LoVo (cell line): ENCODE measurements around the gene PLA2G4B.
"Not testable (repeated sequence)": the region's sequence is repeated elsewhere in the genome, so short reads cannot be mapped to it uniquely, and the experiment has no call there.

Source experiments
- DNase-seq: peaks from one replicate; pipeline ENCODE4 v3.0.0-alpha.2; 2016; ENCODE audit warnings: low spot score

The PLA2G4B gene

DNA sequence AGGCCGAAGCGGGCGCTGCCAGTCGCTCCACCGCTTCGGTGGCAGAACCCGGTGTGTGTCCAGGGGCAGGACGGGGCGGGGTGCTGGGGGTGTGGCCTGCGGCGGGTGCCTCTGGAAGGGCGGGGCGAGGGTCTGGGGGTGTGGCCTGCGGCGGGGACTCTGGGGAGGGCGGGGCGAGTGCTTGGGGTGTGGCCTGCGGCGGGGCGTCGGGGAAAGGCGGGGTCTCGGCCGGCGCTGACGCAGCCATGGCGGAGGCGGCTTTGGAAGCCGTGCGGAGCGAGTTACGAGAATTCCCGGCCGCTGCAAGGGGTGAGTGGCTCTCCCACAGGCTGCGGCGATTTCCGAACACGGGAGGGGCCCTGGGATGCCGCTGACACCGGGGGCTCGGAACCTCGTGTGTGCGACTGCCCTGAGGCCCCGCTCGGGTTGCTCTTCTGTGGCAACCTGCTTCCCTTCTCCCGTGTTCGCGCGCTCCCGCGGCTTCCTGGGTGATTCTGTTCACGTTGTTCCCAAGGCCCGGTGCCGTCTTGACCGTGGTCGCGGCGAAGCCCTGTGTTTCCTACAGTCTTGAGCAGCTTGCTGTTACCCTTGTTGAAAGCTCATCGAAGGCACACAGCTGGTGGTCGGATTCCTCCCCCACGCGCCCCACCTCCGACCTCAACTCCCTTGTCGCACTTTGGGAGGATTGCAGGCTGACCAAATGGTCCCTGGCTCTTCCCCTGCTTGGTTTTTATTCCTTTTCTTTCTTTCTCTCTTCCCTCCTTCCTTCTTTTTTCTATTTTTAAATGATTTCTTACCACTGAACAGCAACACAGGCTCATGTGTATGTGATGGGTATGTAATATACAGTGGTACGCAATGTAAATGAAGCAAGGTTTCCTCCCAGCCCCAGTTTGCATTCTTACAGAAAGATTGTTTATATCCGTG, 10.5 kb upstream of the PLA2G4B start, which contains the start of gene JMJD7:
TSS of gene JMJD7 (plus strand) at position 213 of the 927 bp plus-strand sequence. CDS start at position 246, 33 bp downstream.
- DNase-seq: peak; percentile 95

DNA sequence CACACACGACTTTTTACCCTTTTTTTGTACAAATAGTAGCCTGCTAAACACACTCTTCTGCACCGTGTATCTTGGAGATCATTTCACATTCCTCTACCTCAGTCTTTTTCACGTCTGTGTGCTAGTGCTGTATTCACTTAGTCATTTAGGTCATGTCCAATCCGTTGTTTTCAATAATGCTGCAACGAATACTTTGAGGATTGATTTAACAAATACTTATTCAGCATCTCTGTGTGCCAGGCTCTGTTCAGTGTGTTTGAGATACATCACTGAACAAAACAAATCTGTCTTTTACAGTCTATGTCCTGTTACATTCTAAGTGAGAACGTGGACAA, 9.9 kb upstream of the PLA2G4B start:
- DNase-seq: peak; percentile 2

DNA sequence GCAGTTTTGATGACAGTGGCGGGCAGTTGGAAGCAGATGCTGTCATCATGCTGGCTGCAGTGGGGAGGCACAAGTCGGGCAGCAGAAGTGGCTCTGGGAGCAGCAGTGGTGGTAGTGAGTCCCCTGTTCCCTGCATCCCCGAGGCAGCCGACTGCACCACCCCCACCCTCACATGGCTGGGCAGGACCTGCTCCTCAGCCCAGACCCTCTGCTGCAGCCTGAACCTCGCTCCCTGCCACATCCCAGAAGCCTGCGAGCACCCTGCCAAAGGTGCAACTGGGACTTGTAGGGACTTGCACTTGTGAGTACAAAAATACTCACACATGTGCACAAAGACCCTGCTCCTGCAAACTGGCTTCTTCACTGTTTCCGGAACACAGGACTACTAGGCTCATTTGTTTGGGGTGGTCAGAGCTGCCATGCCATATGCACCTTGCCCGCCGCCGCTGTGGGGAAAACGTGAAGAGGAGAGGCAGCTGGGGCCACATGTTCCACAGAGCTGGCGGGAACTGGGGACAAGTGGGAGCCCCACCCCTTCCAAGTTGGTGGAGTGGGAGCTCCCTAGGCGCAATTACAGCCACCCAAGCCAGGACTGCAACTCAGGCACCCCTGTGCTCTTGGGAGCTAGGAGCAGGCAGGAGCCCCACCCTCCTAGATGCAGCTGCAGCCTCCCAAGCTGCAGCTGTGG, 8.5 kb upstream of the PLA2G4B start:
- DNase-seq: no peak

DNA sequence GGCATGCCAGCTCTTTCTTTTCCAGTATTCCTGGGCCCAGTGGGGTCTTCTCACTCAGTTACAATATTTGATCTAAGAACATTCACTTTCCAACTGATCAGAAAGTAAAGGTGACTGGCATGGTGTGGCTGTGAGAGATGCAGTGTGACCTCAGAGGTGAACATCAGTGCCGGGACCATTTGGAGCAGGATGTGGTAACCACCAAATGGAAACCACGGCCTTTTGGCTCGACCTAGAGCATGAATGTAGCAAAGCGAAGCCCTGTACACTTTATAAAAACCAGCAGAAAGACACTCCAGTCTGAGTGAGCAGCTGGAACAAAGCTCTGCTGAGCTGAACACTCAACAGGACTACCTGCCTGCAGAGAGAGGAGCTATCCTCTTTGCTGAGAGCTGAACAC, 7.4 kb upstream of the PLA2G4B start:
- DNase-seq: not testable (repeated sequence)

DNA sequence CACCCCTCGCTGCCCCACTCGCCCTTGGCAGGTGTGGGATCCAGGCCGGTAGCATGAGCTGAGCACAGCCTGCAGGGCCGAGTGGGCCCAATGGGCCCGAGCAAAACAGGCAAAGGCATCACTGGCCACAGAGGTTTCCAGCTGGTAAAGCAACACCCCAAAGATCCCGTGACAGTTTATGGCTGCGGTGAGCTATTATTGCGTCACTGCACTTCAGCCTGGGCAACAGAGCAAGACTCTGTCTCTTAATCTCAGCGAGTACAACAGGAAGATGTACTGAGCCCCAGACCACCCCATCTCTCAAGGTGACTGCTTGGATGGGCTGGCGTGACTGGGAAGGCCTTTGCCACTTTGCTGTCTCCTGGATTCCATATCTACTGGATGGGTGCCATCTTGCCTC, 6.4 kb upstream of the PLA2G4B start:
- DNase-seq: no peak

DNA sequence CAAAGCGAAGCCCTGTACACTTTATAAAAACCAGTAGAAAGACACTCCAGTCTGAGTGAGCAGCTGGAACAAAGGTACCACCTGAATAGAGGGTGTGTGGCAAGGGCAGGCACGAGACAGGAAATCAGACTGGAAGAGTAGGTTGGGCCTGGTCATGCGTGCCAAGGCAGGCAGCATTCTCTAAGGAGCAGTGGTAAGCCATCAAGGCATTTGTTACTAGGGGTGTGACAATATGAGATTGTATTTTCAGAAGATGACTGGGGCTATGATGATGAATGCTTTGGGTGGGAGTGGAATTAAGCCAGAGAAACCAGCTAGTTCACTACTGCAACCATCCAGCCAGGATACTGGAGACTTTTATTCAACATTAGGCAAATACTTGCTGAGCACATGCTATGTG, 5.8 kb upstream of the PLA2G4B start:
- DNase-seq: no peak

DNA sequence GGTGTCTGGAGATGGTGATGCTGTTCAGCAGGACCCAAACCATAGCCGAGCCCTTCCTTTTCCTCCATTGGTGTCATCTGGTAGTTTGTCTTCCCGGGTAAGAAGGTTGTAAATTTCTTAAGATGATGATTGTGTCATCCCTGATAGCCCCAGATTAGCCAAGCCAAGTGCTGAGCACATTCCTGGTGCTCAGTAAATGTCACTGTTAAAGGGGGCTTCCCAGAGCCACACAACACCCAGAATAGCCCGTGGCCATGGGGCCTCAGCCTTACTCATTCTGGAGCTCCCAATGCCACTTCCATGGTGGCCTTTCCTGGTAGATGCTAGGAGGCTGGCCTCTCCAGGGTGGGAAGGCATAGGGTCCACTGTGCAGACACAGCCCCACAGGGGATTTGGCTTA, 4.6 kb upstream of the PLA2G4B start:
- DNase-seq: no peak

DNA sequence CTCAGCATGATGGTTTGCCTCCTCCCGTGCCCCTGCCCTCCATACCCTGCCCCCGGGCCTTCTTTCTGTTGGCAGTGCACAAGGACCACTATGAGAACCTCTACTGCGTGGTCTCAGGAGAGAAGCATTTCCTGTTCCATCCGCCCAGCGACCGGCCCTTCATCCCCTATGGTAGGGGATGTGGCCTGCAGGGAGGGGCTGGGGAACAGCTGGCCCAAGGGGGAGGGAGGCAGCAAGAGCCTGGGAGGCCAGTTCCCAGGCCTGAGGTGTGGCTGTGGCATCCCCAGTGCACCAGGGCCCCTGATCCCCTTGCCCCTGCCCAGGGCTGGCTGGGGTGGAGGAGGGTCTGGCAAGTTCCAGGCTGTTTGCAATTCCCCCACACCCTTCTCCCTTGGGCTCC, 2.6 kb upstream of the PLA2G4B start:
- DNase-seq: no peak

DNA sequence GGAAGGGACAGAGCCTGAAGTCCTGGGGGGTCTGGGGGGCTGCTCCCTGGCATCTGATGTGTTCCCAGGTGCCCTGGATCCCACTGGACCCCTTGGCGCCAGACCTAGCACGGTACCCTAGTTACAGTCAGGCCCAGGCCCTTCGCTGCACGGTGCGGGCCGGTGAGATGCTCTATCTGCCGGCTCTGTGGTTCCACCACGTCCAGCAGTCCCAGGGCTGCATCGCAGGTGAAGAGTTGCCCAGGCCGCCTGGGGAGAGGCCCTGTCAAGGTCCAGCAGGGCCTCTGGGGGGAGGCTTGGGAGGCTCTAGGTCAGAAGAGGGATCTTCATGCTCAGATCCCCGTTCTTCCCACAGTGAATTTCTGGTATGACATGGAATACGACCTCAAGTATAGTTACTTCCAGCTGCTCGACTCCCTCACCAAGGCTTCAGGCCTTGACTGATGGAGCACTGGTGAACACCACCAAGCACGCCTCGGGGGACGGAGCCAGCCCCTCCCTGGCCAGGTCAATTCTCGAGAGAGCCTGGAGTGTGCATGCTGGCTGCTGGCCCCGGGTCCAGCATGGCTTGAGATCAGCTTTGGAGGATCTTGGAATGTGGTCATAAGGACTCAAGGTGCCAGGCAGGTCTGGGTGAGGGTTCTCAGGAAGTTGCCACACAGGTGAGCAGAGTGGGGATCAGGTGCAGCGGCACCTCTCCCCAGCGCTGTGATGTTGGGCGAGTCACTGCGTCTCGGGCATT, 1.8 kb upstream of the PLA2G4B start:
- DNase-seq: no peak

DNA sequence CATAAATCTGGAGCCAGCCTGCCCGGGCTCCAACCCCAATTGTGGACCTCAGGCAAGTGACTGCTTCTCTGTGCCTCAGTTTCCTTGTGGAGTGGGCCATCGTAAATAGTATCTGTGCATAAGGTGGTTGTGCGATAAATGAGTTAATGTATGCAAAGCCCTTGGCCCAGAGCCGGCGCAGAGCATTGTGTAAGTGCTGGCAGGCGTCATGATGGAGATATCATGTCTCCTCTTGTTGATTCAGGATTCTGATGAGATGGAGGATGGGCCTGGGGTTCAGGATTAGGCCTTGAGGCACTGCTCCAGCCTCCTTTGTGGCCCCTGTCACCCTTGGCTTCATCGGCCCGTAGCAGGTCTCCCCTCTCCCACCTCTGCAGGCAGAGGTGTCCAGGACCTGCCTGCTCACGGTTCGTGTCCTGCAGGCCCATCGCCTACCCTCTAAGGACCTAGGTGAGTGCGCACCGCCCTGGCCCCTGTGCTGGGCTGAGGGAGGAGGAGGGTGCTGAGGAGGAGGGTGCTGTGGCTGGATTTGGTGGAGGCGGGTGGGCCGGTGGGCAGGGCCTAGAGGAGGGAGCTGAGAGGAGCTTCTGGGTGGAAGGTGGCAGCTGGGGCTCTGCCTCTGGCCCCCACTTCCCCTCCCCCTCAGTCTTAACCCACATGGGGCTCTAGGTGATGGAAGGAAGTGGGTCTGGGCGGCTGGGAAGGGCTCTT, 1.3 kb downstream of the PLA2G4B start:
- no peak for DNase-seq

DNA sequence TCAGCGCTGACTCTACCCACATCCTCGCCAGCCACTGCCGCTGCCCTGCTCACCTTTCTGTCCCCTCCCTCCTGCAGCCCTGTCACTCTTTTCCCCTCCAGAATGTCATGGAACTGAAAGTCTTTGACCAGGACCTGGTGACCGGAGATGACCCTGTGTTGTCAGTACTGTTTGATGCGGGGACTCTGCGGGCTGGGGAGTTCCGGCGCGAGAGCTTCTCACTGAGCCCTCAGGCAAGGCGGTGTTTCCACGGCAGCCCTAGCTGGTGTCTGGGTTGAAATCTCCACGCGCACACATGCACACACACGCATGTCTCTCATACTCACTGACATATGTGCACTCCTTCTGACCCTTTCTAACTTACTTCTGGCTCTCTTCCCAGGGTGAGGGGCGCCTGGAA, 2.0 kb downstream of the PLA2G4B start:
- no peak for DNase-seq

DNA sequence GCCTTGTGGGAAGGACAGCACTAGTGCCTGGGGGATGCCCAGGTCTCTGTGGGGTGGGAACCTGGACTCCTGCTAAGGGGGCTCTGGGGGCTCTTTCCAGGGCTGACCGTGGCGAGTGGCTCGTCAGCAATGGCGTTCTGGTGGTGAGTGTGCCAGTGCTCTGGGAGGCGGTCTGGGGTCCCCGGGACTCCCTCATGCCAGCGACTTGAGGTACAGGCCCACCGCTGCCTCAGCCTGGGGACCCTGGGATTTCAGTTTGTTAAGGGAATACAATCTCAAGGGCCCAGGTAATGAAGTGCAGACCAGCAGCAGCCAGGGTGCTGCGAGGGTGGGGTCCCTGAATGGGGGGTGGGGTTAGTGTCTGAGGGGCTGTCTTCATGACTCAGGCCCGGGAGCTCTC, 2.5 kb downstream of the PLA2G4B start:
- DNase-seq: no peak

DNA sequence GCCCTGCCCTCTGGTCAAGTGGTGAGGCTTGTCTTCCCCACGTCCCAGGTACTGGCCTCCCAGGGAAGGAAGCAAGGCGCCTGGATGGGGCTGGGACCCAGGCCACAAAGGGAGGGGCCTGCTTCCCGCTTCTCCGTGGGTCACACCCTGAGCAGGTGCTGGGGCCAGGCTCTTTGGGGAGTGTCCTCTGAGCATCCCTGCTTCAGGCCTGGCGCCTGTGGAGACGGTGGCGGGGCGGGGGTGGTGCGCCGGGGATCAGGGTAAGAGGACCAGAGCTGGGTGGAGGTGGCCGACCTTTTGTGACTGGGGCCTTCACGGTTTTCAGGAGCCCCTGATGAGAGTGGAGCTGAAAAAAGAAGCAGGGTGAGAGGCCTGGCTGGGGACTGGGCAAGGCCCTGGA, 3.6 kb downstream of the PLA2G4B start:
- DNase-seq: no peak

DNA sequence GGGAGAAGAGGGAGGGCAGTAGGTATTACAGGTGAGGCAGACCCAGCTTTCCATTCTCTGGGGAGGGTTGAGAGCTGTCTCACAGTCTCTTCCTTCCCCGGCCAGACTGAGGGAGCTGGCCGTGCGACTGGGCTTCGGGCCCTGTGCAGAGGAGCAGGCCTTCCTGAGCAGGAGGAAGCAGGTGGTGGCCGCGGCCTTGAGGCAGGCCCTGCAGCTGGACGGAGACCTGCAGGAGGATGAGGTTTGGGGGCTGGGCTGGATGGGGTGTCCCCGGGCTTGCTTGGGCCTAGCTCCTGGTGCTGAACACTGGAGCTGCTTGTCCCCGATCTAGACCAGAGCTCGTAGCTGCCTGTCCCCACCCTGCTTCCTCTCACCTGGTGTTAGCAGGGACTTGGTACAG, 4.9 kb downstream of the PLA2G4B start:
- DNase-seq: no peak

DNA sequence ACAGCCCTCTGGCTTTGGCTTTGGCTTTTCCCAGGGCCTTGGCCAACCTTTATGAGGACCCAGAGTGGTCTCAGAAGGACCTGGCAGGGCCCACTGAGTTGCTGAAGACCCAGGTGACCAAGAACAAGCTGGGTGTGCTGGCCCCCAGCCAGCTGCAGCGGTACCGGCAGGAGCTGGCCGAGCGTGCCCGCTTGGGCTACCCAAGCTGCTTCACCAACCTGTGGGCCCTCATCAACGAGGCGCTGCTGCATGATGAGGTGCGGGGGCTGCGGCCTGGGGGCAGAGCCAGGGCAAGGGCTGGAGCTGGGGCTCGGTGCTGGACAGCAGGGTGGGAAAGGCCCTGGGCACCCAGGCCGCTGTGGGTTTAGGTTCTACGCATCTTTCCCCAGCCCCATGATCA, 6.2 kb downstream of the PLA2G4B start:
- no peak for DNase-seq

DNA sequence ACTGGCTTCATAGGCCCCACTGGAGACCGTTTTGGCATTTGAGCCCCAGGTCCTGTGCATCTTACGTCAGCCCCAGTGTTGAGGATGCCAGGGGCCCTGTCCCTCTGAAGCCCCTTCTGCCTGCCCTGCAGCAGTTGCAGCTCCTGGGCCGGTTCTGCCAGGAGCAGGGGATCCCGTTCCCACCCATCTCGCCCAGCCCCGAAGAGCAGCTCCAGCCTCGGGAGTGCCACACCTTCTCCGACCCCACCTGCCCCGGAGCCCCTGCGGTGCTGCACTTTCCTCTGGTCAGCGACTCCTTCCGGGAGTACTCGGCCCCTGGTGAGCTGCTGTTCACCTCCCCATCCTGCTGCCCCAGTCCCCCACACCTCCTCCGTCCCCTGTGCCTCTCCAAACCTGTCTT, 8.6 kb downstream of the PLA2G4B start:
- DNase-seq: no peak

DNA sequence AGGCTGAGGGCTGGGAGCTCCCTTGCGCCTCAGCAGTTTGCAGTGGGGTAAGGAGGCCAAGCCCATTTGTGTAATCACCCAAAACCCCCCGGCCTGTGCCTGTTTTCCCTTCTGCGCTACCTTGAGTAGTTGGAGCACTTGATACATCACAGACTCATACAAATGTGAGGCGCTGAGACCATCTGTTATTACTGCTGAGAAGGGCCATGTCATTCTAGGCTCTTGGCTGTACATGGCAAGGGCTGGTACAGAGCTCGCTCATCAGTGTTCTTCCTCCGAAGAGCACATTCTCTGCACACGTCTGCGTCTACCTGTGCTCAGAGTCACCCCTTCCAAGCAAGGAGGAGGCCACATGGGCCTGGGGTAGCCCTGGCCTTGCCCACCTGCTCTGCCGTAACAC, 9.3 kb downstream of the PLA2G4B start:
- DNase-seq: no peak

DNA sequence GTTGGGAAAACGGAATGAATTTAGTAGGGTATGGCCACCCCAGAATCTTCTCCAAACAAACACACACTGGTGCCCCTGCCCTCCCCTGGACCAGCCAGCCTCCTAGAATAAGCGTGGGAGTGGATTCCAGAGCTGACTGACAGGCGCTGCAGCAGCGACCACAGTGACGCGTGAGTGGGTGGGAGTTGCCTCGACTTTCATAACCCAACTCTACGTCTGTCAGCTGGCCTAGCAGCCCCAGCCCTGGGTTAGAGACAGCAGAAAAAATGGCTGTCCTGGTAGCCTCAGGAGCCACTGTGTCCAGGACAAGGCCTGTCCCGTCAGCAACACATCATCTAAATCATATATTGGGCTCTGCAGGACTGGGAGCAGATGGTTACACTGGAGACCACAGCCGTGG, 10.0 kb downstream of the PLA2G4B start:
- DNase-seq: no peak

DNA sequence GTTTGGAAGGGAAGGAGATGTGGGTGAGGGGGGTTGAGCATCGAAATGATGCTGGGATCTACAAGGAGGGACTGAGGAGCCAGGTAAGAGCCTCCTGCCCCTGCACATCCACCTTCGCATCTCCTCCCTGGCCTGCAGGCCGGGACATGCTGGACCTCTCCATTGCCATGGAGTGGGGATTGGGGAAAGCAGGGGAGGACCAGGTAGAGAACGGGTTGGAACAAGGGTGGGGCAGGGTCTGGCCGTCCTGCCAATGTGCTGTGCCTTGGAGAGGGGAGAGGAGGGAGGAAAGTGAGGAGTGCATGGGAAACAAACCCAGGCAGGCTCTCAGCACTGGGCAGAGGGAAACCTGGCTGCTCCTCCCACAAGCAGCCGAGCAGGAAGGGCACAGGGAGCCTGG, 10.6 kb downstream of the PLA2G4B start:
- no peak for DNase-seq

DNA sequence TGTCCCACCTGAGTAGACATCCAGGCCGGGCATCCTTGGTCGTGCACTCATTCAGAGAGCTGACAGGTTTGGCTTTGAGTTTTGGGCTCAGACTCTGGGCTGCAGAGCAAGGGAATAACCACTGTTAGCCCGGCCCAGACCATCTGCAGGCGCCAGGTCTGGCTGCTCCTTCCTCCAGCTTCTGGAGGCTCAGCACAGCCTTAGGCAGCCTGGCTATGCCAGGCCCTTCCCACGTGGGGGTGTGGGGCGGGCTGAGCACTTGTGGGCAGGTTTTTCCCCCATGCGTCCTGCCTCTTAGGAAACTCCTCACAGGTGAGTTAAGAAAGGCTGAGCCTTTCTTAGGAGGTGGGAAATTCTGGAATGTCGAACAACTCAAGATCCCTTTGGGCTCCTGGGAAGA, 11.2 kb downstream of the PLA2G4B start:
- DNase-seq: no peak

DNA sequence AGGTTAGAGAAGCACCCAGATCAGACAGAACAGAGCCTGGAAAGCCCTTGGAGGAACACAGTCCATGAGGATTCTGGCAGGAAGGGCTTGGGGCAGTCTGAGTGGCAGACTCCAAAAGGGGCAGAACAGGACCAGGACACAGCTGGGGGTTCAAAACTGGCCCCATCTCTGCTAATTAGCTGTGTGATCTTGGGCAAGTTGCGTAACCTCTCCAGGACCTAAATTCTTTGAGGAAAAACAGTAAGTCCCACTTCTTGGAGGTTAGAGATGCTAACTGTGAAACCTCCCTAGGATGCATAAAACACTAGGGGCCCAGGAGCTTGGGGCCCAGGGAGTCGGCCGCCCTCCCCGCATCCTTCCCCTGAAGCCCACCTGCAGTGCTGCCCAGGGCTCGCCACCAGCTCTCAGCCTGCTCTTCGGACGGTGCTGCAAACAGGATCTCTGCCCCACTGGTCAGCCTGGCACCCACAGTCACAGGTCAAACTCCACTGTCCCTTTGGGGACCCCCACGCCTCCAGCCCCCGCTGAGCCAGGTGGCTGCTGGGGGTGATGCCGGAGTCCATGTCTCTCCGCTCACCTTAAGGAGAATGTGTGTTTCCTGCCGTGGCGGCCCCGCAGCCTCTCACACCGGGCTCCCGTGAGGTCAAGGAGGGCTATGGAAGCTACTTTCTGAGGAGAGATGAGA, 12.0 kb downstream of the PLA2G4B start:
- no peak for DNase-seq

DNA sequence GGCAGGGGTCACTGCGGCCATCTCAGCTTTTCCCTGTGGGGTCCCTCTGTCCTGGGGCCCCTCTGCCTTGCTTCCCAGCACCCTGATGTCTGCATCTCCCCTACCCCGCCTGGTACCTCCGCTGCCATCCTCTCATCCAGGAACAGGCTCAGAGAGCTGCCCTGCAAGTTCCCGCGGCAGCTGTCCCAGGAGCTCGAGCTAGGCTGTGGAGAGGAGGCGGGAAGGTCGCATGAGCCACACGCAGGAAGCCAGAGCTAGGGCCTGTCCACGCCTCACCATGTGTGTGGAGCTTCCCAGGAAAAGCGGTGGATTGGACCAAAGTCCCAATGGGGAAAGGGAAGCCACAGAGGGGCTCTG, 12.5 kb downstream of the PLA2G4B start:
- no peak for DNase-seq
